GM18502 (cell line): ENCODE results near the gene STIP1.

Experiments used
- ATAC-seq: cut with Tn5 transposase; IDR thresholded peaks from one replicate; pipeline ENCODE4 v1.9.1; 2021; ENCODE audit warnings: mild to moderate bottlenecking; ENCODE audit not compliant: unreplicated experiment, poor library complexity

The STIP1 gene

DNA sequence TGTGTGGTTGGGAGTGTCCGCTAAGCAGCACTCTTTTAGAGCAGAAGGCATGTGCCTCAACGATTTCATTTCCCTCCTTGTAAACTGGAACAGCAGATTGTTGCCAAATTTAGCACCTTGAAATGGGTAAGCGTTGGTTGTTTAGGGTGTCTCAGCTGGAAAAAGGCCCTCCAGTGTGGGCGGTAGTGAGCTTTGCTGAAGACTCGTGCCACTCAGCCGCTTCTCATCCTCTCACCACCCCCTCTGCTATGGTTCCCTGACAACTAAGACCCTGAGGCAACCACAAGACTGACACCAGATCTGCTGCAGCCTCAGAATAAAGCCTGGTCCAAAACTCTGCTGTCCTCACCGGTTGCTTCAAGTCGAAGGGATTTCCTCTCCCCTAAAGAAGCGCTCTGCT lies 10.7 kb downstream of the STIP1 start:
- ATAC-seq = no peak

DNA sequence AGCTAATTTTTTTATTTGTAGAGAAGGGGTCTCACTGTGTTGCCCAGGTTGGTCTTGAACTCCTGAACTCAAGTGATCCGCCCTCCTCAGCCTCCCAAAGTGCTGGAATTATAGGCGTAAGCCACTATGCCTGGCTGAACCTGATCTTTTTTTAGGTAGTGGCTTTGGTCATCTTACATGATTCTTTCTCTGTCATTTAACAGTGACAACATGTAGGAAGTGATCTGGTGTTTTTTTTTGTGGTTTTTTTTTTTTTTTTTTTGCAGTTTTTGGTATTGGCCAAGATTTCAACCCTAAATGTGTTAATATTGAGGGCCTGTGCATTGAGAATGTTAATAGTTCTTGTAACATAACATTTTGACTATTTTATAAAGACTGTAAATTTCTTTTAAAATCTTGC lies 12.5 kb downstream of the STIP1 start:
- no peak for ATAC-seq

- no peak for ATAC-seq
Measured at GRCh38 chr11:64201543-64201942, 15.6 kb downstream of the STIP1 start.

DNA sequence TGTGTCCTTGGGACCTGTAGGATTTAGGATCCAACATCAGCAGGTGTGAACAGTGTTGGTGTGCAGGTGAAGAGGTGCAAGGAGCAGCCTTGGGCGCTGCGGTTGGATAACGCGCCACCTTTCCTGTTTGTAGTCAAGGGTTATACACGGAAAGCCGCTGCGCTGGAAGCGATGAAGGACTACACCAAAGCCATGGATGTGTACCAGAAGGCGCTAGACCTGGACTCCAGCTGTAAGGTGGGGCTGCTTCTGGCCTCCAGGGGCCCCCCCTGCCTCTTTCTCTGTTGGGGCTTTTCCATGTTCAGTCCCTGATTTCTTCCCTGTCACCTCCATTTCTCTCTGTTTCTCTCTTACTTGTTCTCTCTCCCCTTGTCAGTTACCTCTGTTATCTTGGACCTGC lies 17.0 kb downstream of the STIP1 start:
- no peak for ATAC-seq

GRCh38 chr11:64203421-64204079 lies 17.6 kb downstream of the STIP1 start:
- no peak for ATAC-seq

DNA sequence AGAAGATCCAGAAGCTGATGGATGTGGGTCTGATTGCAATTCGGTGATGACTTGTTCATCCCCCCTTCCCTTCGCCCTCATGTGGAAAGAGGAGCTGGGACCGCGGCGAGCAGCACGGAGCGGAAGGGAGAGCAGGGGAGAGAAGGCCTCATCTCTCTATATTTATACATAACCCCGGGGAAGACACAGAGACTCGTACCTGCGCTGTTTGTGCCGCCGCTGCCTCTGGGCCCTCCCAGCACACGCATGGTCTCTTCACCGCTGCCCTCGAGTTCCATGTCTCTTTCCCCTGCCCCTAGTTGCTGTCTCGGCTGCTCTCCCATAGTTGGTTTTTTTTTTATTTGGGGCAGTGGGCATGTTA lies 18.1 kb downstream of the STIP1 start:
- ATAC-seq = no peak

- no peak for ATAC-seq
Measured at GRCh38 chr11:64204464-64204989, 18.6 kb downstream of the STIP1 start.

DNA sequence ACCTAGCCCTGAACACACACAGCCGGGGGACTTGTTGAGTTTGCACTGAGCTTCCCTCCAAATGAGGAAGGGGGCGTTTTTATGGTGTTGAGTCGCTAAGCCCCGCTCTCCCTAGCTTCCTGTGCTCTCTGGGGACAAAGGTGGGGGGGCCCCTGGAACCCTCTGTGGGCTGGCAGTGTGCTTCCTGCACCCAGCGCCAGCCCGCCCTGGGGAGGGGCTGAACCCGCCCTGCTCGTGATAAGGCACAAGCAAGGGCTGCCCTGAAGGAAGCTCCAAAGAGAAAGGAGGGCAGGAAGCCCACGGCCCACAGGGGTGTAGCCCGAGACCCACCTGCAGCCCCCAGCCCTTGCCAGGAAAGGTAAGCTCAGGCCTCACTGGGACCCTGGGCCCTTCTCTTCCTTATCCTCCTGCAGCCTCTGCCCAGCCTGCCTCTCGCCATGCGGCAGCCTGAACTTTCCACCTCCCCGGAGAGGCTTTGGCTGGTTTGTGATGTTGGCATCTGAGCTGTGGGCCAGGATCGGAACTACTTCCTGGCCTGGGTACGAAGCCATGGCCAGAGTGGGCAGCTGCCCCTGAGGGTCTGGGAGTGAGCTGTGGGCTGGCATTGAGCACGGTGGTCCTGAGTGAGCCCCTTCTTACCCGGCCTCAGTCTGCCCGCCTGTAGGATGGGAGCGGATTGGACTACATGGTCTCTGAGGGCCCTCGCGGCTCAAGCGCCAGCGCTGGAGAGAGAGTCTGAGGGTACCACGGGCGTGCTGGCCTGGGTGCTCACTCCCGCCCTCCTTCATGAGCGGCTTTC lies 20.7 kb downstream of the STIP1 start, which contains the start of gene FERMT3:
Gene FERMT3, plus strand, starts transcription at position 265 of the 799 bp plus-strand sequence. CDS start 644 bp downstream, outside the sequence.
- ATAC-seq = peak; percentile 3

GRCh38 chr11:64207256-64208085 lies 21.5 kb downstream of the STIP1 start:
- peak; percentile 63 for ATAC-seq

GRCh38 chr11:64208086-64208795 lies 22.3 kb downstream of the STIP1 start:
- no peak for ATAC-seq

DNA sequence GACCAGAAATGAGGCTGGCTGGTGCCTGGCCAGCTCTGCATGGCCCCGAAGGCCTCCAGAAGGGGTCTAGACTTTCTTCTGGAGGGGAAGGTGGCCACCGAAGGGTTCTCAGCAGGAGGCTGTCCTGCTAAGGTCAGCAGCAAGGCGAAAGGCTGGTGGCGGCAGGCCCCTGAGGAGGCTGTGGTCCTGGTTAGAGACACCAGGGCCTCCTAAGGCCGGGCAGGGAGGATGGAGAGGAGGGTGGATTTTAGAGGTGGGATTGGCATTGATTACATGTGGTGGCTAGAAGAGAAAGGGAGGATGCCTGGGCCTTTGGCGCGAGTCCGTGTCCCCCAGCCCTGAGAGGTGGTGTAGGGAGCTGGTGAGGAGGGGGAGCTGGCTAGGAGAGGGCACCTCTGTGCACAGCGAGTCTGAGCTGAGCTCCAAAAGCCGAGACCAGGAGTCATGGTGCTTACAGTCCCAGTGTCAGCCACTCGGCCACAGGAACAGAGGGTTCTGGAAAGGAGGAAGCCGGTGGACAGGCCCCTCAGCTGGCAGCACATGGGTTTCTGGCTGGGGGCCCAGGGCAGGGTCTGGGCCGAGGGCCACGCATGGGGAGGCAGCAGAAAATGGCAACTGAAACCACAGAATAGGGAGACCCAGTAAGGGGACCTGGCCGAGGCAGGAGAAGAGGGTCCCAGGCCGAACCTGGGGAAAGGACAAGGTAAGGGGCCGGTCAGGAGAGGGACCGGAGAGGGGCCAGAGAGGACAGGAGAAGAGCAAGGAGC lies 23.0 kb downstream of the STIP1 start:
- ATAC-seq = no peak

GRCh38 chr11:64209563-64209843 lies 23.5 kb downstream of the STIP1 start:
- ATAC-seq = no peak

GRCh38 chr11:64210301-64211020 lies 24.5 kb downstream of the STIP1 start:
- no peak for ATAC-seq

- ATAC-seq = no peak
Measured at GRCh38 chr11:64211181-64211872, 25.4 kb downstream of the STIP1 start.

DNA sequence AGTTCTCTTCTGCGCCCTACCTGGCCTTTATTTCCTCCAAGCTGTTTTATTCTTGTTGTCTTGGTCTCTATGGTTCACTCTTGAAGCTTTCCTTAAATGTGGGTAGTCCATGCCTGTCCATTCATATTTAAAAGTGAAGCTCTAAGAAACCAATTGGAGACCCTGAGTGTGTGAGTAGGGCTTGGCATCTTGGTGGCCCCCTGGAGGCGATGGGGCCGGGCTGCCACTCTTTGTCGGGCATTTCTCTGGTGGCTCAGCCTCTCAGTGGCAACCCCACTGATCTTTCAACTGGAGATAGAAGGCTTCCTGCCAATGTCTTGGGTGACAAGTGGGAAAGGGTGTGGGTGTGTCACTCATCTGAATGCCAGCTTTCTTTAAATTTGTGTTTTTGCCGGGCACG lies 30.9 kb downstream of the STIP1 start:
- ATAC-seq = no peak

GRCh38 chr11:64218628-64219353 lies 32.8 kb downstream of the STIP1 start:
- no peak for ATAC-seq

DNA sequence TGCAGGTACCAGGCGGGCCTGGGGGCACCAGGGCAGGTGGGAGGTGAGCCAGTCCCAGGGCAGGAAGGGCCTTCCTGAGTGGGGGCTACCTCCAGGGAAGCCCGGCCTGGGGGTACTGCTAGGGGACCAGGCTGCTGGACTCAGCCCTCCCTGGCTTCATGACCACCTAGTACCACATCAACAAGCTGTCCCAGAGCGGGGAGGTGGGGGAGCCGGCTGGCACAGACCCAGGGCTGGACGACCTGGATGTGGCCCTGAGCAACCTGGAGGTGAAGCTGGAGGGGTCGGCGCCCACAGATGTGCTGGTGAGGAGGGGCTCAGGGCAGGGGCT lies 33.3 kb downstream of the STIP1 start:
- ATAC-seq = no peak

DNA sequence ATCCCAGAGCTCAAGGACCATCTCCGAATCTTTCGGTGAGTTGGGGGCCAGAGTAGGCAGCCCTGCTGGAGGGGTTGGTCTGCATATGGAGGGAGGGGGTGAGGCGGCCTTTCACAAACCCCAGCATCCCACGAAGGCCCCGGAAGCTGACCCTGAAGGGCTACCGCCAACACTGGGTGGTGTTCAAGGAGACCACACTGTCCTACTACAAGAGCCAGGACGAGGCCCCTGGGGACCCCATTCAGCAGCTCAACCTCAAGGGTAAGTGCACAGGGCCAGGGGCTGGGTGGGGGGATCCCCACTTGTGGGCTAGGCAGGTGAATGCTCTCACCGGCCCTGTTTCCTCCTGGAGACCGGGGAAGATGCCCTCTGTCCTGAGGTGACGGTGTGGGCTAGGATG lies 33.8 kb downstream of the STIP1 start:
- ATAC-seq = no peak
